Stimulated activated CD8-positive, alpha-beta memory T cell treated with anti-CD3 and anti-CD28 coated beads, Interleukin-15, amount 100 ng/mL, for 4 hours (primary cell): ENCODE measurements around the gene DDAH1.

Experiments used
- DNase-seq, 2 donors: peaks; one replicate each; pipeline ENCODE4 v3.0.0-alpha.2; 2020; ENCODE audit warnings: low read depth in 2 of 2

DDAH1 gene

DNA sequence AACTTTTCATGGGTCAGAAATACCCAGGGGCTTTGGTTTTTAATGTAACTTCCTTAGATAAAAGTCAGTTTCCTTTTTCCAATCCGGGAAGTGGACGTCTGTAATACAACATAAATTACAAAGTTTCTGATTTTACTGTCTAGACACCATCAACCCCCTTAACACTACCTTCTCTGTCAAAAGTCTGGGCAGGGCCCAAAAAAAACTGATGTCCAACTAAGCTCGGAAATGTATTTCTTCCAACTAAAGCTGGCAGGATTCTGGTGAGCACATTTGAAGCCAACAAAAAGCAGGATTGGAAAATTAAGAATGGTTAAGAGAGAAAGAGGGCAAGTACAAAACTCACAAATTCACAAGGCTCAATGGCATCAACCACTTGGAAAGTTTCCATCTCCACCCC, 24.3 kb downstream of the DDAH1 start:
- no peak for DNase-seq

- DNase-seq, result no peak
These were observed 26.6 kb downstream of the DDAH1 start for GRCh38 chr1:85438353-85438752.

DNA sequence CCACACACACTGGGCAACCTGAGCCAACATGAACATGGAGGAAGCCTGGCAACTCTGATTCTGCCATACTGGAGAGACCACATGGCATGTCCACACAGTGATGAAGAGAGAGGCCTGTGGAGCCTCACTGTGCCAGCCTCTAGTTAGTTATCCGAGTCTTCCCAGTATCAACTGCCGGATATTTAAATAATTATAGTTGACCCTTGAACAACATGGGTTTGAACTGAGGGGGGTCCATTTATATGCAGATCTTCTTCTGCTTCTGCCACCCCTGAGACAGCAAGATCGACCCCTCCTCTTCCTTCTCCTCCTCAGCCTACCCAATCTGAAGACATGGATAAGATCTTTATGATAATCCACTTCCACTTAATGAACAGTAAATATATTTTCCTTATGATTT, 27.8 kb downstream of the DDAH1 start:
- DNase-seq, result no peak

- DNase-seq, result no peak
These were observed 31.9 kb downstream of the DDAH1 start for GRCh38 chr1:85433096-85433495.

DNA sequence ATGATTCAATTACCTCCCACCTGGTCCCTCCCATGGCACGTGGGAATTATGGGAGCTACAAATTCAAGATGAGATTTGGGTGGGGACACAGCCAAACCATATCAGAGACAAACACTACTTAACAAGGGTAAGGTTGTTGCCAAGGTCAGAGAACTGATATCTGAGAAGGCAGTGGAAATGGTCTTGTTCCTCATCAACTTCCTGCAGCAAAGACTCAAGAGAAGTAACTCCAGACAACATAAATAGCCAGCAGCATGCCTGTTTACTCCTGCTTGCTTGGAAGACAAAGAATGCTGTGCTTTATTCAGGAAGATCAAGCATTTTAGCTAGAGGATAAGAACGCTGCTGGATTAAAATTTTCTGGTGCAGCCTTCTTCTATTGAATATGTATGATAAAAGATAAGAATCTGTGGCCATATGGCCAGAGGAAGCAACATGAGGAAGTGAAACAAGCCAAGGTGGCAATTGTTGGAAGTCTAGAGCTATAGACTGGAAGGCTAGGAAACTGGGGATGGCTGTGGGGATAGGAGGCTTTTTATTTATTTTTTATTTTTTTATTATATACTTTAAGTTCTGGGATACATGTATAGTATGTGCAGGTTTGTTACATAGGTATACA, 36.4 kb downstream of the DDAH1 start:
- DNase-seq, result no peak

DNA sequence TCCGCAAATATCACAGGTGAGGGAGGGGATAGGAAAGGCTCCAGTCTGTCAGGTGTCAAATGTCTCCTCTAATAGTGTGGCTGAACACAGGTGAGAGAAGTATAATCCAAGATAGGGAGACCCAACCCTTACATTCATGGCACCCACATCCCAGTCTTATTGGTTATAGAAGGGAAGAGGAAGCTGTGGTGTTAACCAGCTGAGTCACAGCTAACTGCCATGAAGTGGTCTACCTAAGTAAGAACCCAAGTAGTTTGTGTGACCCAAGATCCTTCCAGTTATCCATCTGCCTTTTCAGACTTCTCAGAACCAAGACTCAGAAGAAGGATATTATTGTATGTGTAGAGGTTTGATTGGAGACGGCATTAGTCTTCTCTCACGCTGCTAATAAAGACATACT, 37.1 kb downstream of the DDAH1 start:
- no peak for DNase-seq

DNA sequence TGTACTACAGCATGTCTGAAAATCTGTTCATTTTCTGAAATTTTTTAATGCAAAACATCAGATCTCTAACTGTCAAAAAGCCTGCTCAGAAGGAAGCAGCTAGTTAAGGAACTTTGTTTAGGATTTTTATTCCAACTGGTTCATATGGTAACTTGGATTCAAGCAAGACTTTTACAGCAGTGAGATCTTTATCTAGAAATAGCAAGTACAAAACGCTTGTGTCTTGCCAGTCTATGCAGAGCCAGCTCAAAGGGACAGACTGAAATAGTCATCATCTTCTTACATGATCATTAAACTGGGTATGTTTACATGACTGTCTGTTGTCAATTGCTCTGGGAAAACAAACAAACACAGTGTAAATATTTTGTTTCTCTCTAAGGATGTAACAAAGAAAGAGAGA, 37.6 kb downstream of the DDAH1 start:
- no peak for DNase-seq

DNA sequence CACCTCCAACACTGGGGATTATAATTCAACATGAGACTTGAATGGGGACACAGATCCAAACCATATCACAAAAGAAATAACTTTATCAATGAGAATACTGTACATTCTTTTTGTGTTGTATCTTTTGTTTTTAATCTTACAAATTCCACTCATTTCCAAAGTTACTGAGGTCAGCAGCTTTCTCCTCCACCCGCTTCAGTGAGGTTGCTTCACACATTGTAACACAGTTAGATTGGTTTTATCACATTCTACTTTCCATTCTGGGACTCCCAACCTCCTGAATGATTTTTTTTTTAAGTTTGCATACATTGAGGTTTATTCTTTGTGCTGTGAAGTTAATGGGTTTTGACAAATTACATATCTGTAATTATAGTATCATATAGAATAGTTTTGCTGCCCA, 43.8 kb downstream of the DDAH1 start:
- DNase-seq, result no peak

GRCh38 chr1:85420199-85420598, 44.8 kb downstream of the DDAH1 start:
- DNase-seq, result no peak

- DNase-seq, result no peak
These were observed 47.1 kb downstream of the DDAH1 start for GRCh38 chr1:85417876-85418275.

GRCh38 chr1:85417017-85417416, 47.9 kb downstream of the DDAH1 start:
- DNase-seq, result no peak

DNA sequence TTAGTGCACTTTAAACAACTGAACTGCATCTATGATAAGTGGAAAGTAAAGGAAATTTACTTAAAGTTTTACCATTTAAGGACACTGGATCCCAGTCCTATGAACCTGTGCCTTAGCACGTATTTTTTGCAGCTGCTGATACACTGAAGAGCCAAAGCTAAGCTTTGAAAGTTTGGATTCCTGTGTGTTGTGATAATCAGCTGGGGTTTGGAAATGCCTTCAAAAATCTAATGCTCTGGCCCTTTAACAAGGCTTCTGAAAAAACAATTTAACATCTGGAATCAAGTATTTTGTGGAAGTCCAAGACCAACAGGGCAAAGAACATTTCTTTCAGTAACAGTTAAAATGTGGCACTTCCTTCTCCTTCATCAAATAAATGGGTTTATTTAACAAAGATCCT, 51.8 kb downstream of the DDAH1 start:
- DNase-seq, result no peak

GRCh38 chr1:85411567-85412305, 53.2 kb downstream of the DDAH1 start:
- DNase-seq, result no peak

GRCh38 chr1:85409516-85409915, 55.4 kb downstream of the DDAH1 start:
- no peak for DNase-seq

- DNase-seq, result no peak
These were observed 57.1 kb downstream of the DDAH1 start for GRCh38 chr1:85407746-85408377.

- no peak for DNase-seq
These were observed 57.9 kb downstream of the DDAH1 start for GRCh38 chr1:85406887-85407533.

DNA sequence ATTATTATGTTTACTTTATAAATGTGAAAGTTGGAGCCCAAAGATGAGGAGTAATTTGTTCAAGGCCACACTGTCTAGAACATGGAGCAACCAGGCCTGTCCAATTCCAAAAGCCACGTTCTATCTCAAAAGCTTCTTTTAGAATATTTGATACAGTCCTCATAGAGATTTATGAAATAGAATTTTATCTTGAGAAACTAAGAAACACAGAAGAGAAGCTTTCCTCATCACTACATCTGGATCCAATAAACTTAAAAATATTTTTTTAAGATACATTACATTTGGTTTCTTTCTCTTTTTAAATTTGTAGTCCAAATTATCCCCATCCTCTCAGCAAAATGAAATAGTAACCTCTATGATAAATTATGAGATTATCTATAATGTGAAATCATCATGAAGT, 58.9 kb downstream of the DDAH1 start:
- DNase-seq, result no peak

DNA sequence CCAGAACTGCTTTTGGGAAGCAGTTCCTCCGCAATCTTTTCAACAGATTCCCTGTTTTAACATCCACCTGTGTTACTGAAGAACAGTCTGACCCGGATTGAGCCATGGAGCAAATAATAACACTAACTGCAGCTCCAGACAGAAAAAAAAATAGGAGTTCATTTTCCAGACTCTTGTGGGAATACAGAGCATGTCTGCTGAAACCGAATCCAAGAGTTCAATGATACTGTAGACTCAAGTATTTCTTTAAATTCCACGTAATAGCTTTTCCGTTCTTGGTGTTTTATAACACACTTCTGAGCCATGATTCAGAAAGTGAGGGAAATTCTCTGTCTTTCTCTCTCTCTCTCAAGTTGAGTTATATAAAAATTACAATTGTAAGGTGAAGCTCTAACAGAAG, 60.6 kb downstream of the DDAH1 start:
- DNase-seq, result no peak

DNA sequence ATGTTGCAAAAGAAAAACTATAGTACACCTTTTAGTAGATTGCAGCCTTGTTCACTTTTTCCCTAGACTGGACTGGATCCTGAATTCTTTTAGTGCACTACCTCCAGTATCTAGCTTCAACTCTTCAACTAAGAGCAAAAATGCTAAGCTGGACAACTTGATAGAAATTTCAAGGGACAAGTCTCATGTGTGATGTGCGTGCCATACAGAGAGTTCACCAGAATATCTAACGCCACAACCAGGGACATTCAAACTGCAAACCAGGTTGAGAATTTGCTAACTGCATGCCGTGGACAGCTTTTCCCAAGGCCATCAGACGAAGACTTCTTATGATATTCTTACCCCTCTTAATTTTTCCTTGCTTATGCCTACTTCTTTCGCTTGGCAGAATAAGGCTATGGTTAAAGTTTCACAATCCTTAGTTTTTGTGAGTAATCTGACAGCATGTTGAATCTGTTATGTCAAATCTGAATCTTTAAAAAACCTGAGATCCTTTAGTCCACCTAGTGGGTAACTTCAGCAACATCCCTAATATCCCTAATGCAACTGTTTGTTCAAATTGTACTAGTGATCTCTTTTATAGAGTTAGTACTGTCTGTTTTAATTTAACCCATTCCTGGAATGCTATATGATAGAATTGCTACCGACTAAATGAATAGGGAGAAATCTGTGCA, 66.4 kb downstream of the DDAH1 start:
- no peak for DNase-seq

DNA sequence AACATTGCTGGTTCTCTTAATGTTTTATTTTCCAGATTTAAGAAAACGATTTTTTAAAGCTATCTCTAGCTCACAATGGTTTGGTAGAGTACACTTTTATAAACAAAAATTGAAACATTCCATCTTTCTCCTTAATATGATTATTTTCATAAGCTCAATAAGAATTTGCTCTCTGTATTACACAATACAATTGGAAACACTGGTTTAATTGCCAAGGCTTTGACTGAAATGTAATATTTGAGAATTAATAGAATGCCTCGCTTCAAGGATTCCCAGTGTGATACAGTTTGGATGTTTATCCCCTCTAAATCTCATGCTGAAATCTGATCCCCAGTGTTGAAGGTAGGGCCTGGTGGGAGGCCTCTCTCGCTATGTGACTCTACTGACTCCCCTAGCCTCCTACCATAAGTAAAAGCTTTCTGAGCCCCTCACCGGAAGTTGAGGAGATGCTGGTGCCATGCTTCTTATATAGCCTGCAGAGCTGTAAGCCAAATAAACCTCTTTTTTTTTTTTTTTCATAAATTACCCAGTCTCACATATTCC, 67.4 kb downstream of the DDAH1 start:
- no peak for DNase-seq

- DNase-seq, result no peak
These were observed 68.8 kb downstream of the DDAH1 start for GRCh38 chr1:85396194-85396593.

DNA sequence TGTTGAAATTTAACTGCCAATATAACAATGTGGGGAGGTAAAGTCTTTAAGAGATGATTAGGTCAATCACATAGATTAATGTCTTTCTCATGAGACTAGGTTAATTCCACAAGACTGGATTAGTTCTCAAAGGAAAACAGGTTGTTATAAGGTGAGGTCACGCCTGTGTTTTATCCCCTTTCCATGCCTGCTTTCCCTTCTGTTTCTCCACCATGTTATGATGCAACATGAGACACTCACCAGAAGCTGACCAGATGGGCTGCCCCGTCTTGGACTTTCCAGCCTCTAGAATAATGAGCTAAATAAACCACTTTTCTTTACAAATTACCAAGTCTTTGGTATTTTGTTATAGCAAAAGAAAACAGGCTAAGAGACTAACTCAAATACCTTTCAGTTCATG, 70.8 kb downstream of the DDAH1 start:
- no peak for DNase-seq
